ENCODE results near the gene EXOC4. TPM values are rescaled to one million over a fixed set of nuclear protein-coding genes. Genes with fewer than 3 reads are reported as not detected.
A peak's percentile ranks its signal among the peaks of the same experiment; 100 is the strongest.

Gene EXOC4
- polyA plus RNA-seq, 3 donors from 2014 or later: 24.2 to 50.1 (median 30.1) TPM

- Mint-ChIP-seq H3K27ac (no peak overlapping the region), H3K27me3 (ENCODE audit: low read depth in 3 of 3) (peaks cover 2% of the 10 kb centered on the region in 3 donors), H3K4me3 (no peak overlapping the region), H3K9me3 (no peaks in the 10 kb centered on the region), H3K4me1 (peaks cover 0 to 17% of the 10 kb centered on the region in 2 donors), H3K36me3 (peaks cover 0 to 7% (median 5%) of the 10 kb centered on the region in 3 donors)
- no peak for DNase-seq
Measured at GRCh38 chr7:133561396-133561795, 308.5 kb downstream of the EXOC4 start.

- Mint-ChIP-seq H3K9me3 (no peaks in the 10 kb centered on the region), H3K36me3 (peaks cover 0 to 11% (median 5%) of the 10 kb centered on the region in 3 donors), H3K27me3 (ENCODE audit: low read depth in 3 of 3) (peaks cover 2% of the 10 kb centered on the region in 3 donors), H3K4me1 (peaks cover 0 to 17% of the 10 kb centered on the region in 2 donors), H3K27ac (peak overlapping the region in 1 of 6 donors; percentile 58), H3K4me3 (no peak overlapping the region)
- no peak for DNase-seq
Measured at GRCh38 chr7:133562621-133563020, 309.7 kb downstream of the EXOC4 start.

DNA sequence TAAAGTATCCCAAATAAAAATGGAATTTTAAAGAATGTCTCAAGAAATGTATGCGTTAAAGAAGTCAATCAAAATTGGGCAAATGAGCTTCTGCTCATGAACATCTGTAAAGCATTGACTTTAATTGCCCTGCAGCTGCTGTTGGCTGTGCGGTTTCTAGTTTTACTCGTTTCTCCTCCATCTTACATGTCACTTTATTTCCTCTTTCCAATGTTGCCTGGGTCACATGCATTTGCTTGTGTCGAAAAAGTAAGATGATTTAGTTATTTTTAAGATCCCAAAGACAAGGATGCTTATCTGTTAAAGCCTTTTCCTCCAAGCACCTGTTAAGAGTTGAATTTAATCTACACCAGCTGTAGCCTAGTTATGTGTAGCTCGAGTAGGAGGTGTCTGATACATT, 310.4 kb downstream of the EXOC4 start:
- peaks cover 0 to 11% (median 5%) of the 10 kb centered on the region in 3 donors for H3K36me3 Mint-ChIP-seq
- H3K27ac Mint-ChIP-seq: peak overlapping the region in 2 of 6 donors; percentile 17 to 18
- no peaks in the 10 kb centered on the region for H3K9me3 Mint-ChIP-seq

DNA sequence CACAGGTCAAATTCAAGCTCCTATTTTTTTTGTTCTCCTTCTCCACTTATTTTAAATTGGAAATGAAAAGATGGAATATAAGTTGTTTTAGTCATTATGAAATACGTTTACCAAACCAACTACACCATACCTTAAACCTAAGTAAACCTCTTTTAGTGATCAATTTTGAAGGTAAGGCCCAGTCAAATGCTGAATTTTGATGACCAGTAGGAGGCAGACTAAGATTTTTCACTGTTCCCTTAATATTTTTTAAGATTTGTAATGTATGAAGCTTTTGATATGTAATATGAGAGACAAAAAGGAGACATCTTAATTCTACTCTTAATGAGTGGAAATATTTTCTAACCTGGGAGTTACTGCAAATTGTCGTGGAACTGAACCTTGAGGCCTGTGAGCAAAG, 311.6 kb downstream of the EXOC4 start:
- Mint-ChIP-seq H3K4me1 (peaks cover 0 to 10% of the 10 kb centered on the region in 2 donors), H3K36me3 (peaks cover 0 to 11% (median 5%) of the 10 kb centered on the region in 3 donors), H3K4me3 (no peak overlapping the region), H3K27ac (peak overlapping the region in 1 of 6 donors; percentile 22), H3K27me3 (ENCODE audit: low read depth in 3 of 3) (peaks cover 2% of the 10 kb centered on the region in 3 donors), H3K9me3 (no peaks in the 10 kb centered on the region)
- DNase-seq: no peak

More for the DNA sequence above, 310.4 kb downstream of the EXOC4 start:
- Mint-ChIP-seq H3K27me3 (ENCODE audit: low read depth in 3 of 3) (peaks cover 2% of the 10 kb centered on the region in 3 donors), H3K4me1 (peaks cover 0 to 12% of the 10 kb centered on the region in 2 donors), H3K4me3 (no peak overlapping the region)
- DNase-seq: no peak

- Mint-ChIP-seq H3K27ac (no peak overlapping the region), H3K9me3 (no peaks in the 10 kb centered on the region), H3K4me1 (peaks cover 0 to 2% of the 10 kb centered on the region in 2 donors), H3K36me3 (peaks cover 0 to 4% (median 0%) of the 10 kb centered on the region in 3 donors), H3K27me3 (ENCODE audit: low read depth in 3 of 3) (peaks cover 0 to 2% (median 0%) of the 10 kb centered on the region in 3 donors), H3K4me3 (no peak overlapping the region)
- no peak for DNase-seq
Measured at GRCh38 chr7:133568544-133568943, 315.7 kb downstream of the EXOC4 start.

- no peak overlapping the region for H3K27ac Mint-ChIP-seq
- peaks cover 0 to 4% (median 0%) of the 10 kb centered on the region in 3 donors for H3K36me3 Mint-ChIP-seq
- no peak for DNase-seq
Measured at GRCh38 chr7:133570321-133570720, 317.4 kb downstream of the EXOC4 start.

DNA sequence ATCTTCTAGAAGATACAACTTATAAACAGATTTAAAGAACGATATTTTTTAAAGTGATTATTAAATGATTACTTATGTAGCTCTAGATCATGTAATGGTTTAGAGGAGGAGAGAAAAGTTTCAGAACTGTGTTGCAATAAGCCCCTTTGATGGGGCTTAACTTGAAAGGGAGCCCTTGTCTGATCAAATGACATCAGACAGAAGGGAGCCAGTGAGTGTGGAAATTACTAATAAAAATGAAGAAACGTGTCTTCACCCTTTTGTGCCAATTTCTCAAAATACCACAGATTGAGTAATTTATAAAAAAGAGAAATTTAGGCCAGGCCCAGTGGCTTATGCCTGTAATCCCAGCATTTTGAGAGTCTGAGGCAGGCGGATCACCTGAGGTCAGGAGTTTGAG, 318.2 kb downstream of the EXOC4 start:
- H3K36me3 Mint-ChIP-seq: peaks cover 0 to 4% (median 0%) of the 10 kb centered on the region in 3 donors
- no peaks in the 10 kb centered on the region for H3K27me3 Mint-ChIP-seq (ENCODE audit: low read depth in 3 of 3)
- H3K4me1 Mint-ChIP-seq: no peaks in the 10 kb centered on the region
- H3K9me3 Mint-ChIP-seq: no peaks in the 10 kb centered on the region
- no peak for DNase-seq
- H3K27ac Mint-ChIP-seq: no peak overlapping the region
- H3K4me3 Mint-ChIP-seq: no peak overlapping the region

More at GRCh38 chr7:133570321-133570720, 317.4 kb downstream of the EXOC4 start:
- H3K4me1 Mint-ChIP-seq: no peaks in the 10 kb centered on the region
- peaks cover 0 to 2% (median 0%) of the 10 kb centered on the region in 3 donors for H3K27me3 Mint-ChIP-seq (ENCODE audit: low read depth in 3 of 3)
- no peak overlapping the region for H3K4me3 Mint-ChIP-seq
- H3K9me3 Mint-ChIP-seq: no peaks in the 10 kb centered on the region

- Mint-ChIP-seq H3K36me3 (peaks cover 0 to 4% (median 0%) of the 10 kb centered on the region in 3 donors), H3K4me1 (no peaks in the 10 kb centered on the region), H3K4me3 (no peak overlapping the region), H3K27ac (no peak overlapping the region), H3K9me3 (no peaks in the 10 kb centered on the region), H3K27me3 (ENCODE audit: low read depth in 3 of 3) (no peaks in the 10 kb centered on the region)
- DNase-seq: no peak
Measured at GRCh38 chr7:133572087-133572486, 319.2 kb downstream of the EXOC4 start.

DNA sequence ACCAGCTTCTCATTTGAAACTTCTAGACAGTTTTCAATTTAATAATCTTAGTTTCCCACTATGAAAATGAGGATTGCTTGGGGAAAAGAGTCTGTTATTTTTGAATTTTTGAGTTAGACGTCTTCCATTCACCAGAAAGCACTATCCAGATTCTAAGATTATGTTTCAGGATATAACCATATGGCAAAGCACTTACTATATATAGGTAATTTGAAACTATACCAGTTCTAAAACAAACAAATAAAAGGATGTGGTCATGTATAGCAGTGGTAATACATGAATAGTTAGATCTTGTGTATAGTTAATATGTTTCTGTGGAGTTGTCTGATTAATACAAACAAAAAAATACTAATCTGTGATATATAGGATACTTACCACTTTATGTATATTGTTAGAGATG, 320.0 kb downstream of the EXOC4 start:
- H3K4me3 Mint-ChIP-seq: no peak overlapping the region
- H3K36me3 Mint-ChIP-seq: no peaks in the 10 kb centered on the region
- no peak for DNase-seq
- H3K27ac Mint-ChIP-seq: no peak overlapping the region
- no peaks in the 10 kb centered on the region for H3K9me3 Mint-ChIP-seq
- no peaks in the 10 kb centered on the region for H3K4me1 Mint-ChIP-seq
- H3K27me3 Mint-ChIP-seq (ENCODE audit: low read depth in 3 of 3): no peaks in the 10 kb centered on the region

- Mint-ChIP-seq H3K9me3 (no peaks in the 10 kb centered on the region), H3K36me3 (no peaks in the 10 kb centered on the region), H3K4me3 (no peak overlapping the region), H3K27me3 (ENCODE audit: low read depth in 3 of 3) (no peaks in the 10 kb centered on the region), H3K27ac (peak overlapping the region in 1 of 6 donors; percentile 75), H3K4me1 (no peaks in the 10 kb centered on the region)
- DNase-seq: no peak
Measured at GRCh38 chr7:133573554-133574265, 320.8 kb downstream of the EXOC4 start.

- H3K27me3 Mint-ChIP-seq (ENCODE audit: low read depth in 3 of 3): peaks cover 0 to 6% (median 0%) of the 10 kb centered on the region in 3 donors
- H3K27ac Mint-ChIP-seq: no peak overlapping the region
- H3K9me3 Mint-ChIP-seq: no peaks in the 10 kb centered on the region
Measured at GRCh38 chr7:133575726-133576440, 323.0 kb downstream of the EXOC4 start.

GRCh38 chr7:133576612-133577168, 323.8 kb downstream of the EXOC4 start:
- peaks cover 5 to 8% (median 6%) of the 10 kb centered on the region in 3 donors for H3K36me3 Mint-ChIP-seq
- no peak overlapping the region for H3K27ac Mint-ChIP-seq
- H3K27me3 Mint-ChIP-seq (ENCODE audit: low read depth in 3 of 3): peaks cover 0 to 6% (median 0%) of the 10 kb centered on the region in 3 donors
- no peaks in the 10 kb centered on the region for H3K9me3 Mint-ChIP-seq
- no peak overlapping the region for H3K4me3 Mint-ChIP-seq
- no peaks in the 10 kb centered on the region for H3K4me1 Mint-ChIP-seq
- DNase-seq: no peak

More at GRCh38 chr7:133575726-133576440, 323.0 kb downstream of the EXOC4 start:
- H3K4me3 Mint-ChIP-seq: no peak overlapping the region
- DNase-seq: no peak
- H3K36me3 Mint-ChIP-seq: peaks cover 5 to 8% (median 6%) of the 10 kb centered on the region in 3 donors
- H3K4me1 Mint-ChIP-seq: no peaks in the 10 kb centered on the region

DNA sequence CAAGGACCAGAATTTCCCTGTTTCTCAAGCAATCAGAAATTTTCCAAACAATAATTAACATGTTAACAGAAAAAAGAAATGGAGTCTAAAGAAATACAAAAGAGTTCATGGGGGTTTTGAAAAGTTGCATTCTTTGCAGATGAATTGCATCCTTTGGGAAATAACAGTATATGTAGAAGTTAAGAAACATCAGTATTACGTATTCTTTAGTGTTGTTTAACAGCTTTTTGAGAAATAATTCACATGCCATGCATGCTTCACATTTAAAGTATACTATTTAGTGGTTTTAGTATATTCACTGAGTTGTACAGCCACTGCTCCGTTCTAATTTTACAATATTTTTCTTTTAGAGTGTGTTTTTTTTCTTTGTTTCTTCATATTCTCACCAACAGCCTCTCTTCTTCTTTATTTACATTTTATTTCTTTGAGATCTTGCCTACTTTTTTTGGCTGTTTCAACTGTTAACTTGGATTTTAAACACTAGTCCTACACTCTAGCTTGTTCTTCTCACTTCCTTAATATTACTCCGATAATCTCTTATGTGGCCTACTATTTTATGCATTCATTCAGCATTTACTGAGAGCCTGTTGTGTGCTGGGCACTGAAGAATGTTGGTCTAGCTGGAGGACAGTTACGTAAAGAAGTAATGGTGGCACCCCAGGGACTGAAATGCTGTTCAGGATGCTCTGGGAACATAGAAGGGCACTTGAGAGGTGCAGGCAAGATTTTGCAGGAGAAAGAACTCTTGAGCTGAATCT, 330.1 kb downstream of the EXOC4 start:
- H3K4me1 Mint-ChIP-seq: peaks cover 16 to 26% of the 10 kb centered on the region in 2 donors
- no peak overlapping the region for H3K4me3 Mint-ChIP-seq
- peaks cover 5 to 21% (median 18%) of the 10 kb centered on the region in 3 donors for H3K36me3 Mint-ChIP-seq
- no peak for DNase-seq
- H3K27ac Mint-ChIP-seq: no peak overlapping the region
- H3K9me3 Mint-ChIP-seq: no peaks in the 10 kb centered on the region
- H3K27me3 Mint-ChIP-seq (ENCODE audit: low read depth in 3 of 3): peaks cover 0 to 7% (median 0%) of the 10 kb centered on the region in 3 donors

Data from immature natural killer cell (primary cell).